DOHH2 (cell line): Measurements from ENCODE around the gene KLHDC9.

Experiments
- H3F3A ChIP-seq: fragments of 200-600 bp; sonication (generic), shearing (Covaris generic); 2 replicates; pipeline ENCODE4 v1.6.0; 2016; ENCODE audit warnings: antibody characterized with exemption, mild to moderate bottlenecking; ENCODE audit not compliant: control insufficient read depth, insufficient read depth
- H3K27ac ChIP-seq: fragments of 200-600 bp; sonication (generic); 2 replicates; pipeline ENCODE4 v1.5.1; 2014; ENCODE audit warnings: low read depth, mild to moderate bottlenecking, low read length, moderate library complexity
- H3K27me3 ChIP-seq: fragments of 200-600 bp; sonication (generic); 2 replicates; pipeline ENCODE4 v1.6.1; 2014; ENCODE audit warnings: mild to moderate bottlenecking, low read length, mixed read lengths; ENCODE audit not compliant: control insufficient read depth
- H3K36me3 ChIP-seq: fragments of 200-600 bp; sonication (generic); 2 replicates; pipeline ENCODE4 v1.6.1; 2014; ENCODE audit warnings: mild to moderate bottlenecking, low read length, moderate library complexity, mixed read lengths; ENCODE audit not compliant: control insufficient read depth
- H3K4me1 ChIP-seq: fragments of 200-600 bp; sonication (generic); 2 replicates; pipeline ENCODE4 v1.6.1; 2014; ENCODE audit warnings: mild to moderate bottlenecking, low read length, mixed read lengths; ENCODE audit not compliant: control insufficient read depth
- H3K4me2 ChIP-seq: fragments of 200-600 bp; sonication (generic); 2 replicates; pipeline ENCODE4 v1.6.0; 2014; ENCODE audit warnings: mild to moderate bottlenecking, low read length, moderate library complexity
- H3K4me3 ChIP-seq: fragments of 200-600 bp; sonication (generic); 2 replicates; pipeline ENCODE4 v1.5.1; 2014; ENCODE audit warnings: mild to moderate bottlenecking, low read length, mixed read lengths
- H3K79me2 ChIP-seq: fragments of 200-600 bp; sonication (generic); 2 replicates; pipeline ENCODE4 v1.6.1; 2014; ENCODE audit warnings: mild to moderate bottlenecking, low read length, mixed read lengths; ENCODE audit not compliant: control insufficient read depth
- H3K9me2 ChIP-seq: fragments of 200-600 bp; sonication (generic); replicated peaks from 2 replicates; pipeline ENCODE4 v1.6.1; 2014; ENCODE audit warnings: mild to moderate bottlenecking, low read length, mixed read lengths; ENCODE audit not compliant: control insufficient read depth
- H3K9me3 ChIP-seq: fragments of 200-600 bp; sonication (generic); 2 replicates; pipeline ENCODE4 v1.6.1; 2014; ENCODE audit warnings: antibody characterized with exemption, low read length, mixed read lengths; ENCODE audit not compliant: control insufficient read depth, insufficient read depth
- H4K20me1 ChIP-seq: fragments of 200-600 bp; sonication (generic); 2 replicates; pipeline ENCODE4 v1.6.0; 2014; ENCODE audit warnings: low read depth, mild to moderate bottlenecking, antibody characterized with exemption, low read length, moderate library complexity; ENCODE audit not compliant: control insufficient read depth, insufficient read depth
- CTCF ChIP-seq: fragments of 200-600 bp; sonication (generic); IDR thresholded peaks from one replicate; pipeline ENCODE4 v1.5.1; 2014; ENCODE audit warnings: antibody characterized with exemption, mild to moderate bottlenecking, low read depth, low read length; ENCODE audit not compliant: poor library complexity, severe bottlenecking
- EZH2phosphoT487 ChIP-seq: fragments of 200-600 bp; sonication (generic); IDR thresholded peaks from 2 replicates; pipeline ENCODE4 v1.6.1; 2017; ENCODE audit warnings: borderline replicate concordance, mild to moderate bottlenecking, antibody characterized with exemption, low read length, moderate library complexity, mixed read lengths

Gene KLHDC9

DNA sequence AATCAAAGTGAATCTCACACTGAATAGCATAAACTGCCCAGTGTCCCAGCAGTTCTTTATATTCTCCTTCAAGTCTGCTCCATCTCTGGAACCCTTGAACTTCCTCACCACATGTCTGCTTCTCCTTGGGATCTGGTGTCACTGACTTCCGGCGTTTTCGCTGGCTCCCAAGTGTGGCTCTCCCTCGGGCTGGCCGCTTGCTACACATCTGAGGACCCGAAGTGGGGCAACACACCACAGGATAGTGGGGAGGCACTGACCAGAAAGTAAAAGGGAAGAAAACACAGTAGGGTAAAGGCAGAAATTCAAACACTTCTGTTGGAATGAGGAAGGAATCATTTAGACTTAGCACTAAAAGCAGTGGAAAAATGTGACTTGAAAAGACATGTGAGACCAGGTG is 24.8 kb downstream of the KLHDC9 start:
- H3K9me2 ChIP-seq, result no peaks in the 10 kb centered on the region
- no peaks in the 10 kb centered on the region for H4K20me1 ChIP-seq
- H3K4me2 ChIP-seq, result no peak overlapping the region
- H3K27ac ChIP-seq, result no peak overlapping the region
- H3K36me3 ChIP-seq, result peaks cover 81% of the 10 kb centered on the region
- no peaks in the 10 kb centered on the region for H3K9me3 ChIP-seq
- TF ChIP-seq EZH2phosphoT487 (no peak), CTCF (no peak)
- H3K79me2 ChIP-seq, result peaks cover 29% of the 10 kb centered on the region
- no peak overlapping the region for H3K4me3 ChIP-seq
- H3K4me1 ChIP-seq, result peaks cover 24% of the 10 kb centered on the region
- H3K27me3 ChIP-seq, result no peaks in the 10 kb centered on the region
- H3F3A ChIP-seq, result 0 out of 2 replicates have a peak, but pooled peaks cover 2% of the 10 kb centered on the region

DNA sequence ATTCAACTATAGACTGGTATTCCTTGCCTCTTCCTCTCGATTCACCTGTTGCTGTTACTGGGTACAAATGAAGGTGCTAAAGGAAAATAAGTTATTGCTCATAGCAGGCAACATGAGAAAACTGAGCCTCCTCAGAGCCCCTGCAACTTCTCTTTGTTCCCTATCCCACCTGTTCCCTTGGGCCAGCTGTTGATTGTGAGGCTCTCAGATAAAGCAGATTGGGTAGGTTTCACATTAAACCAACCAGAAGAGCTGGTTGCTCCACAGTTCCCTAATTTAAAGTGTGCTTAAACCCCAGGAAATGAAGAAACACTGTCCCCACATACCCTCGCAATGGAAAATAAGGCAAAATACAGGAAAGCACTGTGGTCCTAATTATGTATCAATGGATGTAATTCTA is 29.5 kb downstream of the KLHDC9 start:
- Histone ChIP-seq H3K4me2 (no peak overlapping the region), H3K9me2 (no peaks in the 10 kb centered on the region), H3K4me1 (peaks cover 14% of the 10 kb centered on the region), H4K20me1 (no peaks in the 10 kb centered on the region), H3K4me3 (no peak overlapping the region), H3K79me2 (peaks cover 38% of the 10 kb centered on the region), H3K9me3 (no peaks in the 10 kb centered on the region), H3K36me3 (peaks cover 69% of the 10 kb centered on the region), H3K27me3 (no peaks in the 10 kb centered on the region), H3K27ac (no peak overlapping the region), H3F3A (peaks cover 1% of the 10 kb centered on the region; the same call in 1 of the 2 replicates)
- TF ChIP-seq EZH2phosphoT487 (no peak), CTCF (no peak)

- H3K4me3 ChIP-seq, result no peak overlapping the region
- peaks cover 64% of the 10 kb centered on the region for H3K36me3 ChIP-seq
- TF ChIP-seq CTCF, result no peak
- TF ChIP-seq EZH2phosphoT487, result no peak
- no peaks in the 10 kb centered on the region for H3K27me3 ChIP-seq
- H4K20me1 ChIP-seq, result no peaks in the 10 kb centered on the region
- peaks cover 19% of the 10 kb centered on the region for H3K4me1 ChIP-seq
- no peak overlapping the region for H3K27ac ChIP-seq
- H3K79me2 ChIP-seq, result peaks cover 49% of the 10 kb centered on the region
- no peaks in the 10 kb centered on the region; the same call in 1 of the 2 replicates for H3F3A ChIP-seq
- no peaks in the 10 kb centered on the region for H3K9me2 ChIP-seq
- H3K9me3 ChIP-seq, result no peaks in the 10 kb centered on the region
- no peak overlapping the region for H3K4me2 ChIP-seq
These were observed 30.6 kb downstream of the KLHDC9 start for GRCh38 chr1:161128591-161129420.
